GM19099 (cell line): ENCODE measurements around the gene STKLD1.

ENCODE experiments used
- POLR2A ChIP-seq: IDR thresholded peaks from 3 replicates; pipeline ENCODE4 v1.6.1; 2011; ENCODE audit warnings: low read depth; ENCODE audit not compliant: insufficient read length; ENCODE audit errors: extremely low read depth

Gene STKLD1

GRCh38 chr9:133389025-133389557, 12.9 kb downstream of the STKLD1 start:
- TF ChIP-seq POLR2A = no peak

DNA sequence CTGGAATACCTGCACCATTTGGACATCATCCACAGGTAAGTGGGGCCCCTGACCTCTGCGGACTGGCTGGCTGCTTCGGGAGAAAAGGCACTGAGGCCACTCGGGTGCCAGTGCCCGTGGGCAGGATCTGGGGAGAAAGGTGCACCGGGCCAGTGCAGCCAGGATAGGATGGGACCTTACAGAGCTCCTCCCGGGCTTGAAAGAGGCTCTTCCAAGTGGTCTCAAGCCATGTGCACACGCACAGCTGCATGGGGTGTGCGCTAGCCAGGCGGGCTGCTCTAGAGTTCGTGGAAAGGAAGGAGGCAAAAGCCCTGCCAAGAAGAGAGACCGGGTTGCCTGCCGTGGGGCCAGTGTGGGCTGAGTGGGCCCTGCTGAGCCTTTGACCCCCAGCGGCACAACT, 13.4 kb downstream of the STKLD1 start:
- TF ChIP-seq POLR2A = no peak

DNA sequence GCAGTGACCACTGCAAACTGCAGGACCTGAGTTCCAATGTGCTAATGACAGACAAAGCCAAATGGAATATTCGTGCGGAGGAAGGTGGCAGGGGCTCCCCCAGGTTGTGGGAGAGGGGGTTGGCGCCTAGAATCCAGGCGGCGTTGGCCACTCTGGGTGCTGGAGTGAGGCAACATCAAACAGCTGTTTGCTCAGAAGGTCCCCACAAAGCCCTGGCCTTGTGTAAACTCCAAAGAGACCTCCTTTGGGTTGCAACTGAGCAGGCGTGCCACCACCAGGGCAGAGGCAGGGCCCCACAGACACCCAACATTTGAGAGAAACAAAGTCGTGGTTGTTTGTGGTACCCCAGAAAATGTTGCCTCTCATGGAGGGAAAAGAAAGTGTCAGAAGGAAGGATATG, 14.5 kb downstream of the STKLD1 start:
- no peak for TF ChIP-seq POLR2A

DNA sequence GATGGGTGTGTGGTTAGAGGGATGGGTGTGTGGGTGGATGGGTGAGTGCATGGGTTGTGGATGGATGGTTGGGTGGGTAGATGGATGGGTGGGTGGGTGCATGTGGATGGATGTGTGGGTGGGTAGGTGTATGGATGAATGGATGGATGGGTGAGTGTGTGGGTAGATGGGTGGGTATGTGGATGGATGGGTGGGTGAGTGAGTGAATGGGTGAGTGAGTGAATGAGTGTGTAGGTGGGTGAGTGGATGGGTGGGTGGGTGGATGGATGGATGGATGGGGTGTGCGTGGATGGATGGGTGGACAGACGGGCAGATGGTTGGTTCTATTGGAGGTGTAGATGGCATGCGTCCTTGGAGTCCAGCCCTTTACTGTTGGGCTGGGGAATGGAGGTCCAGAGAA, 17.2 kb downstream of the STKLD1 start:
- no peak for TF ChIP-seq POLR2A

DNA sequence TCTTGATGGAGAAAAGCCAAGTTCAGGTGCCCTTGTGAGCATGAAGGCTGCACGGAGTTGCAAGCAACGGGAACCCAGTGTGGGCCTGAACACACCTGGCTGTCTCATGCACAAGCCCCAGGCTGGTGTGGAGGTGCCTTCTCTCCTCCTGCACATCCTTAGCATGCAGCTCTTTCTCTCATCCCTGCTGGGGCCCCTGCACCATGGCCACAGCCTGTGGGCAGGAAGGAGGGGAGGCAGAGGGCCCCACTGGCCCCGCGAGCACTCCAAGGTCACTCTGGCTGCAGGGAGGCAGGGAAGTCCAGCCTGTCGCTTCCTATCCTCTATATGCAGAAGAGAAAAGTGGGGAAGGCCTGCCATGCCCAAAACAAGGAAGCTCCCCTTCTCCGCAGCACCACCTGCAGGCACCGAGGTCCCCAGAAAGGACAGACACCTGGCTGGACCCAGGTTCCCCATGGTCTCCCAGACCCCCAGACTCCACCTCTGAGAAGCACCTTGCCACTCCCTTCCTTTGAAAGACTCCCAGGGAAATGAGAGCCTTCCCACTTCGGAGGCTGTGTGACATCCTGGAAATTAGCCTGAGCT, 18.6 kb downstream of the STKLD1 start:
- TF ChIP-seq POLR2A = no peak

- TF ChIP-seq POLR2A = no peak
Measured at GRCh38 chr9:133396952-133397351, 20.8 kb downstream of the STKLD1 start.

GRCh38 chr9:133397370-133397769, 21.2 kb downstream of the STKLD1 start:
- TF ChIP-seq POLR2A = no peak

GRCh38 chr9:133397895-133398294, 21.7 kb downstream of the STKLD1 start:
- no peak for TF ChIP-seq POLR2A

DNA sequence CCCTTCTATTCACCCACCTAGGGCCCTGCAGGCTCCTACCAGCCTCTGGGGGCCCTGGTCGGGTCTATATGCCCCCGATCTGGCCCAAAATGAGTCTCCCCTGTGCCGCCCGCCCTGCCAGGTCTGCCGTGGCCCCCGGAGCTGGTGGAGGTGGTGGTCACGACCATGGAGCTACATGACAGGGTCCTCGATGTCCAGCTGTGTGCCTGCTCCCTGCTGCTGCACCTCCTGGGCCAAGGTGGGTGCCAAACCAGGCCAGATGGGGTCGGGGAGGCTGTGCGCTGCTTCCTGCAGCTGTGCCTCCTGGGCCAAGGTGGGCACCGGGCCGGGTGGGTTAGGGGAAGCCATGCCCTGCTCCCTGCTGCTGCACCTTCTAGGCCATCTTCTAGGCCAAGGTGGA, 24.1 kb downstream of the STKLD1 start:
- no peak for TF ChIP-seq POLR2A

DNA sequence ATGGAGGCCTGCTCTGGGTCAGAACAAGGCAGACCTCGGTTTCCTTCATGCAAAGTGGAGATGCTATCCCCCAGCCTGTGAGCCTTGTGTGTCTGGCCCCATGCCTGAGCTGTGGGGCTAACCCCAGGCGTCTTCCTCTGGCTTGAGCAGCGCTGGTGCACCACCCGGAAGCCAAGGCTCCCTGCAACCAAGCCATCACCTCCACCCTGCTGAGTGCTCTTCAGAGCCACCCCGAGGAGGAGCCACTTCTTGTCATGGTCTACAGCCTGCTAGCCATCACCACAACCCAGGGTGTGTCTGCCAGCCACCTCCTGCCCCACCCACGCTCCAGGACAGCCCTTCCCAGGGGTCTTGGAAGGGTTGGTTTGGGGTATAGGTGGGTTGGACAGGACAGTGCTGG, 25.4 kb downstream of the STKLD1 start:
- TF ChIP-seq POLR2A = no peak

- TF ChIP-seq POLR2A = no peak
Measured at GRCh38 chr9:133402689-133403088, 26.5 kb downstream of the STKLD1 start.

GRCh38 chr9:133403766-133404453, 27.7 kb downstream of the STKLD1 start:
- no peak for TF ChIP-seq POLR2A

DNA sequence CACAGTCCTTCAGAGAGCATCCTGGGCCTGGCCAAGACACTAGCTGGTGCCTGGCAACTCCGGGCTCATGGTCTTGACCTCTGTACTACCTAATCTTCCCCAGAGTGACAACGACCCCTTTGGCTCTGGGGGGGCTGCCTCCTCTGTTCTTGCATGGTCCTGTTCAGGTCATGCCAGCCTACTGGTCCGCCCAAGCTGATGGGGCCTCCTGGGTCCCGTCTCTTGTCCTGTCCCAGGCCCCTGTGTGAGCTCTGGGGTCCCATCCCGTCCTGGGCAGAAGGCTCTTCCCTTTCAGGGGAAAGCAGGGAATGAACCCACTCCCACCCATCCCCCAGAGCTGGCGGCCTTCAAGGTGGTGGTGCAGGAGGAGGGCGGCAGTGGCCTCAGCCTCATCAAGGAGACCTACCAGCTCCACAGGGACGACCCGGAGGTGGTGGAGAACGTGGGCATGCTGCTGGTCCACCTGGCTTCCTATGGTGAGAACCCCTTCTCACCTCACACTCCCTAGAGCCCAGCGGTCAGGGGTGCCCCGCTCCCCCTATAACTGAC, 28.4 kb downstream of the STKLD1 start:
- TF ChIP-seq POLR2A = no peak

DNA sequence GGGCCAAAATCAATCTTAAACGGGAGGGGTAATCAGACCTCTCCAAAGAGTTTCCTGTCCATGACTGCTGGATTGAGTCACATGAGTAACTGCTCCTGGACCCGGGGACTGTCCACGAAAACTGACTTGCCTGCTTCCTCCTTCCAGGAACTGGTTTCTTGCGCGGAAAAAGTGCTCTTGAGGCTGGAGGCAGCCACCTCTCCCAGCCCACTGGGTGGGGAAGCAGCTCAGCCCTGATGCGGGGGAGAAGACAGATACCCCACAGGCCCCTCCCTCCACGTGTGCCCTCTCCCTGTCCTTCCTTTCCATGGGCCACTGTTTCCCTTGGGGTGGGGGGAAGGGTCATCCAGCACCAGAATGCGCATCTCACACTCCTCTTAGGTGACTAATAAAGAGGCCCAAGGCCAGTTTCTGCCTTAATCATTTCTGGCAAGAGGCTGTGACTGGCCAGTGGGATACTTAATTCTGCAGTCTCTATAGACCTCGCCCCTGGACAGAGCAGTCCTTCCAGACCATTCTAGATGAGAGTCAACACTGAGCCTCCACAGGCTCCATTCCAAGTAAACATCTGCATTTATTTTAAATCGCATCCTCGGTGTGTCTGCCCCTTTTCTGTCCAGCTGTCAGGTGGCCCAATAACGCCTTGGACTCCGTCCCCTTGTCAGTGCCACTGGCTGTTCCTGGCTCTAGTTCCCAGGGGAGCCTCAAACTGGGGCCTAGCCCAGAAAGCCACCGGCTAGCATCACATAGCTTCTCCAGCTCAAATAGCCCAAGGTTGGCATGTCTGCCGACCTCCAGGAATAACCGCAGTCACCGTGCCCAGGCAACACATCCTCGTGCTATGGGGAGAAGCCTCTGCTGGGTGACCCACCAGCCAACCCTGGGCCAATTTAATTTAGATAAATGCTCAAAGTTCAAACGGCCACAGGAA, 29.6 kb downstream of the STKLD1 start:
- no peak for TF ChIP-seq POLR2A

DNA sequence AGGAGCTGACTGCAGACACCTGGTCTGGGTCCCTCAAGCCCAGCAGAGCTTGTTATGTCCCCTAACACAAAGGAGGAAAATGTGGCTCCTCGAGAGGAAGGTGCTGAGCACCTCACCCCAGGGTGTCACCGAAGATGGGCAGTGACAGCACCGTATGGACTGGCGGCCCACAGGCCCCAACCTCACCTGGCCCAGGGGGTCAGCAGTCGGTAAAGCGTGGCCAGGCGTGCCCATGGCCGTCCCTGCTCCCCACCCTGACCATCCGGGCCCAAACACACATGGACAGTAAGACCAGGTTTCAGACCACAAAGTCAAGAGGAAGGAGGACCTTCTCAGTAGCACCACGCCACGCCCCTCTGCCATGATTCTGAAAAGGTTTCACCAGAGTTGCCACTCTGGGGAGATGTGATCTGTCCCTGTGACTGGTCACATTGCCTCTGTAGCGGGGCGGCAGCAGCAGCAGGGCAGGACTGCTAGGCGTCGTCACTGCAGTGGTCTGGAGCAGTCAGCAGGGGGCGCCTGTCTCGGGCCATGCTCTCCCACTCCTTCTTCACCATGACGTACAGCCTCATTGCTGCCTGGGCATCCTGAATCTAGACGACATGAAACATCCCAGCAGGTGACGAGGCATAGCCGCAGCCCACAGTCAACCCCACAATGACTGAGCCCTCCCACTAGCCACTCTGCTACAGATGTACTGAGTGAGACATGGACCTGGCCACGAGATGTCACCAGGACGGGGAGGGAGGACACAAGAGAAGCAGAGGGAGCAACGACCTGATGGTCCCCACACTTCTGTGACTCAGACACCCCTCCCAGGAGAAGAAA, 30.5 kb downstream of the STKLD1 start:
- TF ChIP-seq POLR2A = no peak

GRCh38 chr9:133408042-133408441, 31.9 kb downstream of the STKLD1 start:
- TF ChIP-seq POLR2A = no peak
